Measurements from ENCODE around the gene PLXNC1. TPM values are rescaled to one million over a fixed set of nuclear protein-coding genes. Genes with fewer than 3 reads are reported as not detected.

PLXNC1 gene
- total and polyA plus RNA-seq, 2 of the 8 experiments (the other 6 are each of a cell fraction or from before 2014, with no cell fraction given), result 0.83 to 2.0 TPM

- no peaks in the 10 kb centered on the region for H4K20me1 ChIP-seq (replicated peaks in 1 of 2; ENCODE audit: control insufficient read depth in 1 of 2, insufficient read depth in 2 of 2, low read length in 2 of 2)
- TF ChIP-seq SP4 (IDR thresholded peaks at IDR 0.05; ENCODE audit: low read length) (no peak), TCF12 (IDR thresholded peaks at IDR 0.05; ENCODE audit: low read depth, low read length) (no peak), ASH2L (IDR thresholded peaks at IDR 0.05; ENCODE audit: low read length) (no peak), PHF8 (conservative IDR thresholded peaks at IDR 0.05; ENCODE audit: low read depth, low read length) (no peak), CTCF (IDR thresholded peaks at IDR 0.05; ENCODE audit: control extremely low read depth in 1 of 3, insufficient read depth in 1 of 3, low read depth in 1 of 3, low read length in 3 of 3) (no peak), CEBPB (IDR thresholded peaks at IDR 0.05; ENCODE audit: low read depth, low read length) (no peak), ZNF274 (IDR thresholded peaks at IDR 0.05; ENCODE audit: borderline replicate concordance, extremely low read depth, low read length) (no peak), HDAC2 (IDR thresholded peaks at IDR 0.05; ENCODE audit: borderline replicate concordance in 1 of 2, low read depth in 2 of 2, low read length in 2 of 2) (no peak), RNF2 (IDR thresholded peaks at IDR 0.05; ENCODE audit: borderline replicate concordance, low read depth, low read length, missing control alignments, poor library complexity, severe bottlenecking) (no peak)
- no peak for DNase-seq (ENCODE audit: low read depth in 1 of 2, low spot score in 2 of 2)
These were observed 36.8 kb downstream of the PLXNC1 start for GRCh38 chr12:94184995-94185719.

More at GRCh38 chr12:94184995-94185719, 36.8 kb downstream of the PLXNC1 start:
- Histone ChIP-seq H2BK20ac (ENCODE audit: low read length) (no peak overlapping the region), H3K4ac (replicated peaks; ENCODE audit: insufficient read length, low read depth, low read length) (no peak overlapping the region), H2AFZ (ENCODE audit: low read length) (no peak overlapping the region), H3K79me2 (ENCODE audit: control insufficient read depth in 1 of 2, insufficient read depth in 2 of 2, low read length in 2 of 2) (no peaks in the 10 kb centered on the region), H3K23ac (ENCODE audit: insufficient read length) (no peak overlapping the region), H2BK12ac (ENCODE audit: low read depth, low read length) (no peak overlapping the region), H2AK5ac (ENCODE audit: low read depth, low read length) (no peak overlapping the region), H3K27ac (ENCODE audit: low read depth, low read length) (no peak overlapping the region), H2BK120ac (replicated peaks; ENCODE audit: low read depth, low read length) (no peak overlapping the region), H3K56ac (replicated peaks; ENCODE audit: insufficient read length, low read depth, low read length) (no peak overlapping the region), H3K79me1 (ENCODE audit: low read depth, low read length) (no peaks in the 10 kb centered on the region), H3K9me3 (ENCODE audit: insufficient read depth in 2 of 2, low read depth in 1 of 2, low read length in 1 of 2) (no peaks in the 10 kb centered on the region), H3K36me3 (ENCODE audit: control insufficient read depth in 2 of 4, insufficient read depth in 4 of 4, low read length in 3 of 4) (no peaks in the 10 kb centered on the region), H3K4me2 (ENCODE audit: insufficient read depth in 1 of 2, low read depth in 2 of 2, low read length in 2 of 2) (no peak overlapping the region; a peak in 1 of 4 replicates), H3K27me3 (replicated peaks in 1 of 4; ENCODE audit: control insufficient read depth in 3 of 4, extremely low read depth in 1 of 4, insufficient read depth in 3 of 4, low read length in 3 of 4) (peaks cover 0 to 12% (median 7%) of the 10 kb centered on the region in 4 experiments; a peak in 6 of 7 replicates), H3K23me2 (ENCODE audit: low read depth, low read length) (no peaks in the 10 kb centered on the region; the same call in 1 of the 2 replicates), H4K91ac (replicated peaks; ENCODE audit: insufficient read length, low read length) (no peak overlapping the region), H3K18ac (ENCODE audit: extremely low read depth, low read length) (no peak overlapping the region), H3K4me3 (ENCODE audit: extremely low read depth in 1 of 4, insufficient read depth in 2 of 4, low read depth in 3 of 4, low read length in 4 of 4) (no peak overlapping the region), H2BK5ac (ENCODE audit: low read depth, low read length) (no peak overlapping the region), H3K9ac (replicated peaks in 1 of 4; ENCODE audit: extremely low read depth in 1 of 4, low read depth in 3 of 4, low read length in 3 of 4) (no peak overlapping the region), H2BK15ac (ENCODE audit: low read length) (no peak overlapping the region), H4K5ac (ENCODE audit: insufficient read length, low read depth, low read length) (no peak overlapping the region), H3K4me1 (replicated peaks in 1 of 4; ENCODE audit: control insufficient read depth in 3 of 4, insufficient read depth in 4 of 4, low read length in 3 of 4) (peaks cover 0 to 4% (median 0%) of the 10 kb centered on the region in 4 experiments; a peak in 3 of 7 replicates), H3K14ac (ENCODE audit: insufficient read length) (no peak overlapping the region), H4K8ac (ENCODE audit: extremely low read depth, insufficient read depth, low read length) (no peak overlapping the region)
- WGBS, 2 experiments (ENCODE audit: extremely low coverage in 1 of 2, insufficient coverage in 1 of 2, insufficient read length in 1 of 2, insufficient replicate concordance in 2 of 2, low coverage in 1 of 2, low lambda C conversion rate in 2 of 2, missing lambda C conversion rate in 1 of 2), result 80% methylated on average over 7 of the region's 7 CpGs; no CpG with 5 or more reads in 1 of the 2 experiments
- no peak for FAIRE-seq
- ChIA-PET POLR2A (ENCODE audit: partially characterized antibody) (interaction anchor here (1.0 kb wide), 1 partner anchor 10 kb away, joined by 3 read pairs; no protein-coding TSS in a partner anchor), CTCF (ENCODE audit: partially characterized antibody) (interaction anchor here (0.8 to 3.3 kb wide), 4 partner anchors 10 to 78 kb away, joined by 3 to 18 read pairs (median 3); no protein-coding TSS in a partner anchor)
